ENCODE measurements around the gene AUTS2.

Gene AUTS2

DNA sequence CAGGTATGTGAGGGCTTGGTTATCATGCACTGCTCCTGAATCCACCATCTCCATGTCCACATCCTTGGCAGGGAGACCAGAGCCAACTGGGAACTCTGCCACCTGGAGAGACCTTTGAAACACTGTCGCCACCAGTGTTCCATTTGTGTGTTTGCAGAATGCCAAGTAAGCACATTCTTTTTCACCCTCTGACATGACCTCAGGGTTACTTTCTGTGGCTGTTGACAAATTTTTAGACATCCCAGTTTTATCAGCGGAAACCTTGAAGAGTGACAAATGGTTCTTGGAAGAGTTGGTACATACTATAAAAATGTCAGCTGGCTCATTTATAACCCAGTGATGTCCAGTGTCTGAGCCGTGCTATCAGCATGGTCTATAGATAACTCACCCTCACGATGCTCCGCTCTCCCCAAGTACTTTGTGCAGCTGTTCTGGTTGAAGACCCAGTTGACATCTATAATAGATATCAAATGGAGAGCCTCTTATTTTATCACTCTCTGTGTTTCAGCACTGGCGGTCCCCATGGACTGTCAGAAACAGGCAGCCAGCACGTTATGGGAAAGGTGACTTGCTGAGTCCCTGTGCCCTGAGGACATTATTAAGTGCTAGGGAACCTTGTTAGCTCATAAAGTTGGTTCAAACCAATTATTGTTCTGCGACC, 970.5 kb downstream of the AUTS2 start:
- ATAC-seq: no peak
- H3K9me3 Mint-ChIP-seq: no peaks in the 10 kb centered on the region
- H3K27ac Mint-ChIP-seq: no peak overlapping the region
- H3K36me3 Mint-ChIP-seq (ENCODE audit: low read depth): no peaks in the 10 kb centered on the region
- no peaks in the 10 kb centered on the region for H3K27me3 Mint-ChIP-seq
- H3K4me3 Mint-ChIP-seq: no peak overlapping the region
- DNase-seq: no peak
- no peaks in the 10 kb centered on the region for H3K4me1 Mint-ChIP-seq

DNA sequence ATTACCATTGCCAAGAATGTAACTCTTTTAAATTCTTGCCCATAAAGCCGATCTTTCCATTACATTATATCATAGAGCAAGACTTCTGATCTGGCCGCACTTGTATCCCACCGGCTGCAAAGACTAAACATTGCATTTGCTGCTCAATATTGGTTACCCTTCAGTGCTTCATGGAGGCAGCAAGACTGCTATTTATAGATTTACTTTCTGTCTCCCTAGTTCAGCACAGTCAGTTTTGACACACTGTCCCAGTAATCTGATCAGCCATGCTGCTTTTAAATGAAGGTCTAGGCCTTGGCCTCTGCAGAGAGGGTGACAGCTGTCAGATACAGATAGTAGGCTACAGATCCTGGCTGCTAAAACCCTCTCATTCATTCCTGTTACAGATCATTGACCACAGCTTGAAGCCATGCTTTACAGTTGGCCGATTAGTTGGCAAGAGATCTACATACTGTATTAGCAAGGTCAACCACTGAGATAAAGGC, 971.1 kb downstream of the AUTS2 start:
- Mint-ChIP-seq H3K4me1 (no peaks in the 10 kb centered on the region), H3K36me3 (ENCODE audit: low read depth) (no peaks in the 10 kb centered on the region), H3K4me3 (no peak overlapping the region), H3K27me3 (no peaks in the 10 kb centered on the region), H3K9me3 (no peaks in the 10 kb centered on the region), H3K27ac (no peak overlapping the region)
- DNase-seq (no peak), ATAC-seq (no peak)

DNA sequence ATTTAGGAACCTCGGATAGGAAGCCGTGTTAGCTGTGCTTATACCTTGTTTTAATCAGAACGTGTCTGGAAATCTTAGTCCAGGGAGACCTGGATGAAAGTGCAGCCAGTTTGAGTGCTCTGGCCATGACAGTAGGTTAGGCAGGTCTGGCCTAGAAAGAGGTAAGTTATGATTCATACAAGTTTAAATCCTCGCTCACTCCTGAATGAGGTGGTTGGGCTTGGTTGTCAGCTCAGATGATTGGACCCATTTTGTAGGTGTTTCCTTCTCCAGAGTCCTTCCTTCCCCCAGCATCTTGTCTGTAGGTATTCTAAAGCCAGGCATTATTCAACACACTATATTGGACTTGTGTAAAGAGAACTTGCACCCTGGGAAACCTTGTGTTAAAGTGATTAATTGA, 971.8 kb downstream of the AUTS2 start:
- H3K27me3 Mint-ChIP-seq: no peaks in the 10 kb centered on the region
- H3K4me3 Mint-ChIP-seq: no peak overlapping the region
- H3K27ac Mint-ChIP-seq: no peak overlapping the region
- DNase-seq: no peak
- H3K9me3 Mint-ChIP-seq: no peaks in the 10 kb centered on the region
- H3K4me1 Mint-ChIP-seq: no peaks in the 10 kb centered on the region
- ATAC-seq: no peak
- no peaks in the 10 kb centered on the region for H3K36me3 Mint-ChIP-seq (ENCODE audit: low read depth)

DNA sequence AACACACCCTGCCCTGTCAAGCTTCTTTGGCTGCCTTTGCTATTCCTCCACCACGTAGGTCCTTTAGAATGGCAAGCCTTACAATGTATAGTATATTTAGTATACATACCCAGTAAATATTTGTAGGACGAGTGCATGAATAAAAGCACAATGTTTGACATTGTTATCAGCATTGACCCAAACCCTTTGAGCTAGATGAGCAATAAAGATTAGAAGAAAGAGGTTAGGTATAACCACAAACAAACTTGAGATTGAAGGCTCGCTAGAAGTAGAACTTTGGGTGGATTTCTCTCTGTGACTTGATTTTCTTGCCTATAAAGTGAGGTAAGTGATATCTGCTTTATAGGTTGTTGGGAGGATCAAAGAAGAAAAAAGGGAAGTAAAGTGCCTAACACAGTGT, 972.7 kb downstream of the AUTS2 start:
- Mint-ChIP-seq H3K9me3 (no peaks in the 10 kb centered on the region), H3K27me3 (no peaks in the 10 kb centered on the region), H3K36me3 (ENCODE audit: low read depth) (no peaks in the 10 kb centered on the region), H3K4me1 (no peaks in the 10 kb centered on the region), H3K4me3 (no peak overlapping the region), H3K27ac (no peak overlapping the region)
- ATAC-seq: no peak
- DNase-seq: no peak

DNA sequence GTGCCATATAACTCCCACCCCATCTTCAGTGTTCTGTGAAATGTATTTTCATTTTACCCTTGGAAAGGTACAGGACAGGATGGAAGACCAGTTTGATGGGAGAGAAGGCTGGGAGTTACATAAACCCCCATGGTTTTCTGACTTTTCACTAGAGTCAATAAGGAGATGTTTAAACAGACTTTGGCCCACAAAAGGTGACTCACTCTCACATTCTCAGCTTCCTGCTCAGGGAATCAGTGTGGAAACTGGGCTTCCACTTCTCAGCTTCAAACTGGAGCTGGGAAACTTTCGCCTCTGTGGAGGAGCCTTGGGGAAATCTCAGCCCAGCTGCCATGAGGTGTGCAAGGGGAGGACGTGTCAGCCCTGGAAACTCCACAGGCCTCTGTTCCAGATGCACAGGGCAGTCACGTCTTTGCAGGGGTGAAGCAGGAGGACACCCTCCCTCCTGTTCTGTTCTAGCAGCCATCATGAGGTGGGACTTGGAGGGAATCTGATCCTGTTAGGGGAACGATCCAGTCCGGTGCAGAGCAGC, 973.2 kb downstream of the AUTS2 start:
- ATAC-seq (no peak), DNase-seq (no peak)
- H3K9me3 Mint-ChIP-seq: no peaks in the 10 kb centered on the region
- H3K4me1 Mint-ChIP-seq: no peaks in the 10 kb centered on the region
- no peaks in the 10 kb centered on the region for H3K27me3 Mint-ChIP-seq
- no peaks in the 10 kb centered on the region for H3K36me3 Mint-ChIP-seq (ENCODE audit: low read depth)
- no peak overlapping the region for H3K27ac Mint-ChIP-seq
- H3K4me3 Mint-ChIP-seq: no peak overlapping the region

DNA sequence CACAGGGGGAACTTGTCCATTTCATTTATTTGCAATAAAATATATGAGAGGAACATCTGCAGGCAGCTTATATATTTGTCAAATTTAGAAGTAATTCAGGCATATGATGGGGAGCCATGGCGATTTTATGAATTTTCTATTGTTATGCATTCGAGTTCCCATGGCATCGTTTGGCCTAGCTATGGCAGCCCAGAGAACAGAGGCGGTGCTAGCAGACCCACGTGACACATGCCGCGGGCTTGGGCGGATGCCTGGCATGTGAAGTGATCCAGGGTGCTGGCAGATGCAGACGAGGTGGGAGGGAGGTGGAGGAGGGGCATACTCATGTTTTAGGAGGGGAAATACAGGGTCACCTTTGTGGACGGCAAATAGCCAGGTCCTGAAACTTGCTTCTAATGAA, 973.7 kb downstream of the AUTS2 start:
- Mint-ChIP-seq H3K36me3 (ENCODE audit: low read depth) (no peaks in the 10 kb centered on the region), H3K9me3 (no peaks in the 10 kb centered on the region), H3K27me3 (no peaks in the 10 kb centered on the region), H3K27ac (no peak overlapping the region), H3K4me3 (no peak overlapping the region), H3K4me1 (no peaks in the 10 kb centered on the region)
- ATAC-seq (no peak), DNase-seq (no peak)

DNA sequence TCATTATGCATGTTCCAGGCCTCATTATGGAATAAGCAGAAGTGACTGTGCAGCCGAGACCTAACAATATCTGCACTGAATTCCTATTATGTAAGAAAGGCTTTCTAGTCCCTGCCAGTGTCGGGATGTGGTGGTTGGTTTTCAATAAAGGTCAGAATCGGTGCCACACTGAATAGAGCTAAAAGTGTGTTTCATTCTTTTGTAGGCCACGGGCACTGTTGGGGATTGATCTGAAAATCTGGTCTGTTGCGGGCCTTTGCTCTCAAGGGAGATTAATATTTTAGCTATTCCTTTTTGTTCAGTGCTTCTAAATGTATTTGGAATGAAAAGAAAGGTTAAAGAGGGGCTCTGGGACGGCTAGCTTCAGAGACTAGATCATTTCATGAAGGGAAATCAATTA, 974.3 kb downstream of the AUTS2 start:
- ATAC-seq (no peak), DNase-seq (no peak)
- H3K36me3 Mint-ChIP-seq (ENCODE audit: low read depth): no peaks in the 10 kb centered on the region
- H3K4me3 Mint-ChIP-seq: no peak overlapping the region
- no peaks in the 10 kb centered on the region for H3K9me3 Mint-ChIP-seq
- H3K4me1 Mint-ChIP-seq: no peaks in the 10 kb centered on the region
- no peak overlapping the region for H3K27ac Mint-ChIP-seq
- no peaks in the 10 kb centered on the region for H3K27me3 Mint-ChIP-seq

DNA sequence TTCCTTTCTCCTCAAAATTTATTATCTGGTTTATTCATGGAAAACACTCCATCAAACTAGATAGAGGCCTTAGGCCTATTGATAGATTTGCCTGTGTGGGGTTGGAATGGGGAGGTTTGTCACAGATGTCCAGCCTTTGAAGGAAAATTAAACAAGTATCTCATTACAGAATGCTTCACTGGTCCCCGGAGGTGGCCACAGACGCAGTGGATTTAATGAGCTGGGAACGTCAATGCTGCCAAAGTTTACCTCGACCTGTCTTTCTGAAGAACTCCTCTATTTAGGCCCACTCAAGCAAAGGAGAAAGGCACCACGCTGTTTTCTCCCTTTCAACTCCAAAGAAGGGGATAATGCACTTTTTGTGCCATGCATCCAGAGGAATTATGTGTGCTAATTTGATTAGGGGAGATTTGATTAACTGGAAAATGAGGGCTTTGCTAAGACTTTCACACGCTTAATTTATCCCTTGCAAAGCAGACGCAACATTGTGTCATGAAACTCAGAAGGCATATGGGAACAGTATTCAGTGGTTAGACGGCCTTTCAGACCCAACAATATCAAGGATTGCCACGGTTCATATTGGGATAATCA, 974.9 kb downstream of the AUTS2 start:
- H3K9me3 Mint-ChIP-seq: no peaks in the 10 kb centered on the region

DNA sequence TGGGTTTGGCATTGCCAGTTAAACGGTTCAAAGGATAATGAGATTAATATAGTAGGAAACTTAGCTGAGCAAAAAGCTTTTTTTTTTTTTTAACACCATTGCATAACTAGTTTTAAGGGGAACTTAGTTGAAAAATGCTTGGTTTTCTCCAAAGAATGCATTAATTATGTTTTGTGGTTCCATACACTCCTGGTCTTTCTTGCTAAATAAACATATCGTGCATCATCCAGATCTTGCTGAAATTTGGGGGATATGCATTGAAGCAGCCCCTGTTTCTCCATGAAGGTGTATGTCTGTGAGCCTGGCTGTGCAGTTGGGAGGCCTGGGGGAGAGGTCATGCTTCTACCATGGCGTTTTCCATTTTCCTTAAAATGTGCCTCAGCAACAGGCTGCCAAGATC, 975.4 kb downstream of the AUTS2 start:
- no peak for ATAC-seq
- Mint-ChIP-seq H3K9me3 (no peaks in the 10 kb centered on the region), H3K36me3 (ENCODE audit: low read depth) (no peaks in the 10 kb centered on the region), H3K27me3 (no peaks in the 10 kb centered on the region), H3K4me1 (no peaks in the 10 kb centered on the region), H3K4me3 (no peak overlapping the region), H3K27ac (no peak overlapping the region)
- no peak for DNase-seq

More for the DNA sequence above, 974.9 kb downstream of the AUTS2 start:
- H3K4me3 Mint-ChIP-seq: no peak overlapping the region
- H3K36me3 Mint-ChIP-seq (ENCODE audit: low read depth): no peaks in the 10 kb centered on the region
- H3K4me1 Mint-ChIP-seq: no peaks in the 10 kb centered on the region
- DNase-seq (no peak), ATAC-seq (no peak)
- H3K27ac Mint-ChIP-seq: no peak overlapping the region
- no peaks in the 10 kb centered on the region for H3K27me3 Mint-ChIP-seq

DNA sequence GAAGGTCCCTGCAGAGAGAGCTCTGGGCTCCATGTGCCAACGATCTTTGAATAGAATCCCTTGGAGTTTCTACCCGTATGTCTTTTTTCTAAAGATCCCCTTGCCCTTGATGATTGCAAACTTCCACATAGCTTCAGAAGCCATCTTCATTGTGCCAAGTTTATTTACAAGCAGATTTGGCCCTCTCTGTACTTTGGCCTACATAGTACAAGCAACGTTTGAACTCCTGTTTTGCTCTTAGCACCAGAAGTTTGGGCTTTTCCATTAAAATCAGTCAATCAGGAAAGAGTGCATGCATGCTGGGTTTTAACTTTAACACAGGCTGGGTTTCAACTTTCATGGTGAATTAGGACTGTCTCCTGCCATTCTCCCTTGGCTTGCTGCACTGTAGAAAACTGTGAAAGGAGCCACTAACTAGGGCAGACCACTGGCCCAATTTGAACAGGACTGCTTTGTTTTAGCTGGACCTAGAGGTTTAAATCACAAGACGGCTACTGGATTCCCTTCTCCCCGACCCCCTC, 976.1 kb downstream of the AUTS2 start:
- H3K4me1 Mint-ChIP-seq: no peaks in the 10 kb centered on the region
- H3K27me3 Mint-ChIP-seq: no peaks in the 10 kb centered on the region
- no peak for ATAC-seq
- no peaks in the 10 kb centered on the region for H3K9me3 Mint-ChIP-seq
- H3K4me3 Mint-ChIP-seq: no peak overlapping the region
- no peaks in the 10 kb centered on the region for H3K36me3 Mint-ChIP-seq (ENCODE audit: low read depth)
- H3K27ac Mint-ChIP-seq: no peak overlapping the region
- DNase-seq: no peak

DNA sequence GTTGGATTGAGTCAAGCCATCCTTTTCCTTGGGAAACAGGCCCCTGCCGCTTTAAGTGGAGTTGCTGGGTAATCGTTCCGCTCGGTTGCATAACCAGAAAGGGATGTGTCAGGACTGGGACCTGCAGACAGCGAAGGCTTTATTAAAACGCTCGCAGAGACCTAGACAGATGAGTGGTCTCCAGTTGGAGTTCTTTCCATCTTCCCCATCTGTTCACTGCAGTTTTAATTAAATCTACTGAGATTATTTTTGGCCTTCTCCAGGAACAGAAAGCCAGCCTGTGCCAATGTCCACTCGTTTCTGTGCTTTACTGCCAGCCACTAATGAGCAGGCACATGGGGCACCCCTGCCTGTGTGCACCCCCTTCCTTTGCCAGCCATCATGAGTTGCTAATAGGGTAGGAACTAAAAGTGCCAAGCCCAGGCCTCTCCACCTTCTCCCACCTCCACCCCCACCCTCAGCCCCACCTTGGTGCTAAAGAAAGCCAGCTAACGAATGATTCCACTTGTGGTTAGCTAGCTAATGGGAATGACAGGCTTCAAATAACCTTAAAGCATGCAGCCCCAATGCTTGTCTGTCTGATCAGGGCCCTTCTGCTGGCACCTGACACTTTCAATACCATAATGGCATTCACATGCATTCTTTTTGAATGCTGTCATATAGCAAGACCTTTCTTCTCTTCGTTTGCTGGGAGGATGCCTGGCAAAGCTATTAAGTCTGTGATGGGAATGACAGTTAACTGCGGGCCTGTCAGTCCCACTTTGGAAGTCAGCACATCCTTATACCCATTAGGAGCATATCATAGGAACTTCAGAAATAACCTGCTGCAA, 976.9 kb downstream of the AUTS2 start:
- DNase-seq (no peak), ATAC-seq (no peak)
- H3K36me3 Mint-ChIP-seq (ENCODE audit: low read depth): no peaks in the 10 kb centered on the region
- H3K27me3 Mint-ChIP-seq: no peaks in the 10 kb centered on the region
- H3K4me1 Mint-ChIP-seq: no peaks in the 10 kb centered on the region
- H3K9me3 Mint-ChIP-seq: peaks cover 3% of the 10 kb centered on the region
- H3K27ac Mint-ChIP-seq: no peak overlapping the region
- H3K4me3 Mint-ChIP-seq: no peak overlapping the region

DNA sequence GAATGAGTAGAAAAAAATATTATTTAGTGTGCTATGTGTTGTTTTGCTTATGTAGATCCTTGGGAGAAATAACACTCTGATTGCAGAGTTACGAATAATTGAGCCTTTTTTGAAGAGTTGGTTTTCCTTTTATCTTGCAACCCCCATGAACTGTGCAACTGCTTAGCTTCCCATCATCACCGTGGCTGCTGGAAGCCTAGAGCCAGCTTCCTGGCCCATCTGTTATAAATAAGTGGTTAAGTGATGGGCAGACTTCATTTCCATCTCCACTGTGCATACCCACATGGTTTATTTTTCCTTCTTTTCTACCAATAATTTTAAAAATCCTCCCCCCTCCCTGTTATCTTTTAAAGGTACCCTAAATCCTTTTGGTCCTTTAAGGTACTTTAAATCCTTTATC, 978.8 kb downstream of the AUTS2 start:
- H3K9me3 Mint-ChIP-seq: peaks cover 3% of the 10 kb centered on the region
- no peak overlapping the region for H3K4me3 Mint-ChIP-seq
- H3K27ac Mint-ChIP-seq: no peak overlapping the region
- DNase-seq (no peak), ATAC-seq (no peak)
- no peaks in the 10 kb centered on the region for H3K4me1 Mint-ChIP-seq
- no peaks in the 10 kb centered on the region for H3K27me3 Mint-ChIP-seq
- no peaks in the 10 kb centered on the region for H3K36me3 Mint-ChIP-seq (ENCODE audit: low read depth)

DNA sequence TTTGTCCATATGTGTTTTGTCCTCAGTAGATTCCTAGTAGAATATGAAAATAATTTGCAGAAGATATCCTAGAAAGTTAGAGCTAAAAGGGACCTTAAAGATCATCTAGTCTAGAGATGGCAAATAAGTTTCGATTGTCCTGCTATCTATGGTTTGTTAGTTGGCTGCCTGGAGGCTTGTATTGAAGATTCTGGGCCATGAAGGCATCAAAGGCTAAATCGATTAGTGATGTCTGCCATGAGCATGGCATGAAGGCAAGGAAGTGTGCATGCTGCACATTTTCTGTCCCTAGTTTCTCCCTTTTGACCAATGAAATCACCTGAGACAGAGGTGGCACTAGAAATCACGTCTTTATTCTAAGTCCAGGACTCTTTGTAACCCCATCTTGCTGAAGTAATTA, 979.9 kb downstream of the AUTS2 start:
- H3K9me3 Mint-ChIP-seq: peaks cover 3% of the 10 kb centered on the region
- no peaks in the 10 kb centered on the region for H3K27me3 Mint-ChIP-seq
- H3K36me3 Mint-ChIP-seq (ENCODE audit: low read depth): no peaks in the 10 kb centered on the region
- no peak overlapping the region for H3K27ac Mint-ChIP-seq
- no peak overlapping the region for H3K4me3 Mint-ChIP-seq
- H3K4me1 Mint-ChIP-seq: no peaks in the 10 kb centered on the region
- DNase-seq: no peak
- no peak for ATAC-seq

DNA sequence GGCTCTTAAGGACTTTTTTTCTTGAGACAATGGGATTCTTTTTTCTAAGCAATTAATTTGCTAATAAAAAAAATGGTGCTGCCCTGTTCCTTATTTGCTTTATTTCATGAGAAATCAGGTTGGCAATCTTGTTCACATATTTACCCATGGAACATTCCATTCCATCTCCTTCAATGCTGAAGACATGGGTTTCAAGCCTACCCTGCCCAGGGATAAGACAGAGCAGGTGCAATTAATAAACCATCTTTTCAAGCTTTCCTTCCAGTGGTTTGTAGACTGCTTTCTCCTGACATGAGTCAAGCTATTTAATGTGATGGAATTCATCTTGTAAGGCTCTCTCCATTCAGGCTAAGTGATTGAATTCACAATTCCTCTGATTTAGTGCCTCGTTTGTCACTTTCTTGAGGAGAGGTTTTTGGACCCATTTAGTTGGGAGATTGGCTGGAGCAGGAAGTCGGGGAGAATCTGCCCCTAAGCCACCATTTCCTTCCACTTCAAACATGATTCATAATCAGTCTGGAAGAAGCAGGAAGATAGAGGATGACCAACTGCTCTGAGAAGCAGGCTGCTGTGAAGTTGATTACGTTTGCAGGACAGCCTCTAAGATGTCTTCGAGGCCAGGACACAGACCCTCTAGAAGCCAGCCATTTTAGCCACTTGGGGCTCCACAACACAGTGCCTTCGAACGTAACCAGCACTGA, 981.3 kb downstream of the AUTS2 start:
- DNase-seq (no peak), ATAC-seq (no peak)
- Mint-ChIP-seq H3K27ac (no peak overlapping the region), H3K27me3 (no peaks in the 10 kb centered on the region), H3K4me1 (no peaks in the 10 kb centered on the region), H3K9me3 (peaks cover 3% of the 10 kb centered on the region), H3K4me3 (no peak overlapping the region), H3K36me3 (ENCODE audit: low read depth) (no peaks in the 10 kb centered on the region)
